ENCODE results near the gene MROH7. TPM values are rescaled to one million over a fixed set of nuclear protein-coding genes. Genes with fewer than 3 reads are reported as not detected.

The MROH7 gene
- total RNA-seq, 1 donor from 2014 or later: not detected

GRCh38 chr1:54721719-54722118 is 80.1 kb downstream of the MROH7 start:
- peaks cover 74% of the 10 kb centered on the region for H3K36me3 Mint-ChIP-seq (ENCODE audit: low read depth)
- CTCF ChIA-PET: no interaction called here
- ATAC-seq (ENCODE audit: low read depth): no peak
- POLR2A ChIA-PET: no interaction called here
- H3K27ac Mint-ChIP-seq: no peak overlapping the region
- intact Hi-C loops (cut with micrococcal nuclease): no loop called here
- DNase-seq: no peak
- no peak for TF ChIP-seq CTCF (IDR thresholded peaks at IDR 0.05)
- no peaks in the 10 kb centered on the region for H3K27me3 Mint-ChIP-seq
- peaks cover 8% of the 10 kb centered on the region for H3K9me3 Mint-ChIP-seq
- peaks cover 14% of the 10 kb centered on the region for H3K4me1 Mint-ChIP-seq
- no peak overlapping the region for H3K4me3 Mint-ChIP-seq

- Mint-ChIP-seq H3K4me1 (peaks cover 4% of the 10 kb centered on the region), H3K27ac (no peak overlapping the region), H3K4me3 (no peak overlapping the region), H3K36me3 (ENCODE audit: low read depth) (peaks cover 86% of the 10 kb centered on the region), H3K9me3 (peaks cover 8% of the 10 kb centered on the region), H3K27me3 (no peaks in the 10 kb centered on the region)
- ChIA-PET CTCF (no interaction called here), POLR2A (no interaction called here)
- DNase-seq: no peak
- no peak for ATAC-seq (ENCODE audit: low read depth)
- intact Hi-C loops (cut with micrococcal nuclease): no loop called here
- TF ChIP-seq CTCF (IDR thresholded peaks at IDR 0.05): no peak
Measured at GRCh38 chr1:54723985-54724384, 82.4 kb downstream of the MROH7 start.

GRCh38 chr1:54724771-54725170 is 83.2 kb downstream of the MROH7 start:
- peaks cover 89% of the 10 kb centered on the region for H3K36me3 Mint-ChIP-seq (ENCODE audit: low read depth)
- POLR2A ChIA-PET: interaction anchor here (0.7 kb wide), 1 partner anchor 9 kb away, joined by 3 read pairs; the partner anchor contains the start of gene TTC4
- H3K9me3 Mint-ChIP-seq: peaks cover 8% of the 10 kb centered on the region
- H3K4me3 Mint-ChIP-seq: no peak overlapping the region
- ATAC-seq (ENCODE audit: low read depth) (no peak), DNase-seq (no peak)
- no peaks in the 10 kb centered on the region for H3K27me3 Mint-ChIP-seq
- H3K4me1 Mint-ChIP-seq: no peaks in the 10 kb centered on the region
- H3K27ac Mint-ChIP-seq: no peak overlapping the region
- CTCF ChIA-PET: no interaction called here
- TF ChIP-seq CTCF (IDR thresholded peaks at IDR 0.05): no peak
- intact Hi-C loops (cut with micrococcal nuclease): no loop called here

GRCh38 chr1:54728027-54728426 is 86.4 kb downstream of the MROH7 start:
- no peaks in the 10 kb centered on the region for H3K4me1 Mint-ChIP-seq
- ChIA-PET CTCF (no interaction called here), POLR2A (no interaction called here)
- no peaks in the 10 kb centered on the region for H3K27me3 Mint-ChIP-seq
- DNase-seq (no peak), ATAC-seq (ENCODE audit: low read depth) (no peak)
- intact Hi-C loops (cut with micrococcal nuclease): no loop called here
- H3K27ac Mint-ChIP-seq: no peak overlapping the region
- H3K36me3 Mint-ChIP-seq (ENCODE audit: low read depth): peaks cover 87% of the 10 kb centered on the region
- H3K9me3 Mint-ChIP-seq: peaks cover 8% of the 10 kb centered on the region
- H3K4me3 Mint-ChIP-seq: no peak overlapping the region
- TF ChIP-seq CTCF (IDR thresholded peaks at IDR 0.05): no peak

GRCh38 chr1:54736685-54737084 is 95.1 kb downstream of the MROH7 start:
- no peaks in the 10 kb centered on the region for H3K27me3 Mint-ChIP-seq
- POLR2A ChIA-PET: no interaction called here
- H3K27ac Mint-ChIP-seq: no peak overlapping the region
- CTCF ChIA-PET: no interaction called here
- DNase-seq (no peak), ATAC-seq (ENCODE audit: low read depth) (no peak)
- no peak overlapping the region for H3K4me3 Mint-ChIP-seq
- H3K9me3 Mint-ChIP-seq: no peaks in the 10 kb centered on the region
- no peaks in the 10 kb centered on the region for H3K4me1 Mint-ChIP-seq
- intact Hi-C loops (cut with micrococcal nuclease): no loop called here
- no peak for TF ChIP-seq CTCF (IDR thresholded peaks at IDR 0.05)
- peaks cover 73% of the 10 kb centered on the region for H3K36me3 Mint-ChIP-seq (ENCODE audit: low read depth)

All from activated B cell treated with CpG ODN at 0.5 μM for 24 hours (primary cell).